Spinal cord (tissue), 10 donors: ENCODE measurements around the gene CT47C1. TPM values are rescaled to one million over a fixed set of nuclear protein-coding genes. Genes with fewer than 3 reads are reported as not detected.

Source experiments
- DNase-seq, 6 donors: peaks; one replicate each; pipeline versions ENCODE4 v3.0.0 to v3.0.0-alpha.2; 2013 to 2015; ENCODE audit warnings: low spot score in 6 of 6, low read depth in 4 of 6
- H3K27ac ChIP-seq: one replicate; pipeline ENCODE4 v1.5.1; 2013; ENCODE audit warnings: low read depth, low read length, control low read depth
- H3K27me3 ChIP-seq: one replicate; pipeline ENCODE4 v1.6.1; 2013; ENCODE audit warnings: low read length; ENCODE audit not compliant: control insufficient read depth, insufficient read depth
- H3K36me3 ChIP-seq: one replicate; pipeline ENCODE4 v1.6.1; 2013; ENCODE audit warnings: low read length; ENCODE audit not compliant: control insufficient read depth, insufficient read depth
- H3K4me1 ChIP-seq: one replicate; pipeline ENCODE4 v1.6.1; 2013; ENCODE audit warnings: low read length; ENCODE audit not compliant: control insufficient read depth, insufficient read depth
- H3K4me3 ChIP-seq: one replicate; pipeline ENCODE4 v1.5.1; 2013; ENCODE audit warnings: low read depth, low read length, control low read depth
- H3K9me3 ChIP-seq: one replicate; pipeline ENCODE4 v1.6.1; 2013; ENCODE audit warnings: low read length; ENCODE audit not compliant: control insufficient read depth, insufficient read depth
- WGBS: methylation state at CpG from one replicate; pipeline ENCODE4 v1.1.5; 2013; ENCODE audit warnings: missing lambda C conversion rate; ENCODE audit not compliant: insufficient coverage; 5-methylcytosine and 5-hydroxymethylcytosine counted together
- polyA plus RNA-seq, 2 donors: library from polyadenylated mRNA; unstranded; fragments of 120-200 nt; gene quantifications; one replicate each; pipeline ENCODE4 v1.2.1, GENCODE V29; 2013; ENCODE audit not compliant: insufficient read length in 2 of 2
- total RNA-seq, 2 donors: library from RNA; depleted of rRNA in 1 of 2; stranded (reverse); fragments of 120-200 nt in 1 of 2; fragments of >200 nt in 1 of 2; gene quantifications; one replicate each; pipeline versions ENCODE4 v1.2.3 to v1.2.4, GENCODE V29; 2013 to 2014
- donor health status: healthy.

CT47C1 gene
- total and polyA plus RNA-seq, 4 donors = not detected

- no peak overlapping the region for H3K4me3 ChIP-seq
- WGBS = 80% methylated on average over 4 of the region's 7 CpGs
- no peaks in the 10 kb centered on the region for H3K4me1 ChIP-seq
- no peak overlapping the region for H3K27ac ChIP-seq
- H3K9me3 ChIP-seq = no peaks in the 10 kb centered on the region
- no peak for DNase-seq
- no peaks in the 10 kb centered on the region for H3K36me3 ChIP-seq
- H3K27me3 ChIP-seq = peaks cover 2% of the 10 kb centered on the region
Observed at GRCh38 chrX:119093991-119094735, 21.4 kb downstream of the CT47C1 start.

- Histone ChIP-seq H3K4me1 (no peaks in the 10 kb centered on the region), H3K4me3 (no peak overlapping the region), H3K9me3 (no peaks in the 10 kb centered on the region), H3K27me3 (peaks cover 2% of the 10 kb centered on the region), H3K27ac (no peak overlapping the region), H3K36me3 (no peaks in the 10 kb centered on the region)
- DNase-seq = no peak
- no CpG with 5 or more reads among the region's 3 CpGs for WGBS
Observed at GRCh38 chrX:119094819-119095218, 22.0 kb downstream of the CT47C1 start.

- Histone ChIP-seq H3K36me3 (no peaks in the 10 kb centered on the region), H3K9me3 (no peaks in the 10 kb centered on the region), H3K4me3 (no peak overlapping the region), H3K27me3 (peaks cover 2% of the 10 kb centered on the region), H3K27ac (no peak overlapping the region), H3K4me1 (no peaks in the 10 kb centered on the region)
- DNase-seq = no peak
Observed at GRCh38 chrX:119095936-119096335, 23.1 kb downstream of the CT47C1 start.

- 73% methylated on average over 1 of the region's 1 CpG for WGBS
- Histone ChIP-seq H3K36me3 (no peaks in the 10 kb centered on the region), H3K27me3 (peaks cover 2% of the 10 kb centered on the region), H3K4me3 (no peak overlapping the region), H3K27ac (no peak overlapping the region), H3K9me3 (no peaks in the 10 kb centered on the region), H3K4me1 (no peaks in the 10 kb centered on the region)
- DNase-seq = no peak
Observed at GRCh38 chrX:119101168-119101567, 28.4 kb downstream of the CT47C1 start.

- Histone ChIP-seq H3K9me3 (no peaks in the 10 kb centered on the region), H3K4me1 (no peaks in the 10 kb centered on the region), H3K4me3 (no peak overlapping the region), H3K27me3 (no peaks in the 10 kb centered on the region), H3K27ac (no peak overlapping the region), H3K36me3 (no peaks in the 10 kb centered on the region)
- DNase-seq = no peak
Observed at GRCh38 chrX:119105826-119106225, 33.0 kb downstream of the CT47C1 start.

GRCh38 chrX:119107206-119107605 is 34.4 kb downstream of the CT47C1 start:
- no peak for DNase-seq
- no peaks in the 10 kb centered on the region for H3K27me3 ChIP-seq
- H3K4me1 ChIP-seq = no peaks in the 10 kb centered on the region
- H3K4me3 ChIP-seq = no peak overlapping the region
- H3K27ac ChIP-seq = no peak overlapping the region
- H3K36me3 ChIP-seq = no peaks in the 10 kb centered on the region
- no peaks in the 10 kb centered on the region for H3K9me3 ChIP-seq

GRCh38 chrX:119118780-119119395 is 46.1 kb downstream of the CT47C1 start:
- 20% methylated on average over 2 of the region's 6 CpGs for WGBS
- H3K27me3 ChIP-seq = peaks cover 11% of the 10 kb centered on the region
- H3K4me1 ChIP-seq = no peaks in the 10 kb centered on the region
- no peak overlapping the region for H3K4me3 ChIP-seq
- no peaks in the 10 kb centered on the region for H3K9me3 ChIP-seq
- H3K27ac ChIP-seq = no peak overlapping the region
- no peaks in the 10 kb centered on the region for H3K36me3 ChIP-seq
- peak; percentile 12 to 70 (median 24) for DNase-seq

GRCh38 chrX:119121341-119121740 is 48.5 kb downstream of the CT47C1 start:
- DNase-seq = no peak

More at GRCh38 chrX:119121341-119121740, 48.5 kb downstream of the CT47C1 start:
- Histone ChIP-seq H3K27me3 (peaks cover 5% of the 10 kb centered on the region), H3K4me3 (no peak overlapping the region), H3K27ac (no peak overlapping the region), H3K4me1 (no peaks in the 10 kb centered on the region), H3K36me3 (no peaks in the 10 kb centered on the region), H3K9me3 (no peaks in the 10 kb centered on the region)
- no CpG with 5 or more reads among the region's 1 CpG for WGBS
